ENCODE data around the gene CSNK2A1.

GRCh38 chr20:434661-435419, 108.8 kb downstream of the CSNK2A1 start:
- TF ChIP-seq SIN3A (IDR thresholded peaks at IDR 0.05; ENCODE audit: borderline replicate concordance, insufficient read depth, low read length) = no peak
- TF ChIP-seq REST (IDR thresholded peaks at IDR 0.05; ENCODE audit: insufficient read depth in 1 of 2, low read depth in 2 of 2, low read length in 2 of 2) = no peak
- TF ChIP-seq TAF1 (IDR thresholded peaks at IDR 0.05; ENCODE audit: borderline replicate concordance, insufficient read depth, low read length) = no peak
- no peak for TF ChIP-seq POLR2AphosphoS5 (IDR thresholded peaks at IDR 0.05; ENCODE audit: low read depth, low read length)
- no peak for TF ChIP-seq FOXP2 (optimal IDR thresholded peaks at IDR 0.05; ENCODE audit: borderline replicate concordance, extremely low read depth, extremely low read length, insufficient read depth)

All from PFSK-1 (cell line).